ENCODE results near the gene AATK. TPM values are rescaled to one million over a fixed set of nuclear protein-coding genes. Genes with fewer than 3 reads are reported as not detected.

The AATK gene
- total and polyA plus RNA-seq, 2 experiments from 2014 or later: 0.25 to 1.6 TPM

DNA sequence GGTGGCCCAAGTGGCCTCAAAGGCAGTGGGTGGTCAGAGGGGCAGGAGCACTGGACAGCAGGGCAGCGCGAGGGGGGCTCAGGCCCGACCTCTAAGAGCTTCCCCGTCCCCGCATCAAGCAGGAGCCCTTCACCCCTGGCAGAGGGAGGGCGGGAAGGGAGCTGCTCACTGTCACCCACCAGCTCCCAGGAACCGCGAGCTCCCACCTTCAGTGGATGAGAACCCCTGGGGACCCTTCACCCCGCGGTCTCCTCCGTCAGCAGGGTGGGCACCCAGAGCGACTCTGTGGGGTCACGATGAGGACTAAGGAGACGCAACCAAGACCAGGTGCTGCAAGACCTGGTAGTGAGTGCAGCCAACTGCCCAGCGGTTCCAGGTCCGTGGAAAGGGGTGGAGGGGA is 43.1 kb upstream of the AATK start:
- Histone ChIP-seq H2AFZ (no peak overlapping the region), H3K36me3 (ENCODE audit: low read depth) (no peaks in the 10 kb centered on the region), H3K4me3 (no peak overlapping the region), H3K27me3 (replicated peaks; ENCODE audit: insufficient read depth) (no peaks in the 10 kb centered on the region), H3K79me2 (ENCODE audit: insufficient read depth) (no peaks in the 10 kb centered on the region), H3K9me2 (ENCODE audit: insufficient read depth) (no peaks in the 10 kb centered on the region), H3K4me1 (ENCODE audit: insufficient read depth) (no peaks in the 10 kb centered on the region), H3F3A (ENCODE audit: insufficient read depth) (no peaks in the 10 kb centered on the region), H3K27ac (no peak overlapping the region), H4K20me1 (ENCODE audit: insufficient read depth) (no peaks in the 10 kb centered on the region), H3K9me3 (ENCODE audit: low read depth) (no peaks in the 10 kb centered on the region), H3K4me2 (ENCODE audit: unreplicated experiment) (no peak overlapping the region), H3K9ac (no peak overlapping the region)
- in situ Hi-C loops (cut with MboI): no loop called here
- 96 to 98% methylated on average over 16 of the region's 16 CpGs for WGBS, 2 experiments (ENCODE audit: low coverage in 1 of 2, low lambda C conversion rate in 2 of 2, missing lambda C conversion rate in 2 of 2)
- no peak for DNase-seq
- TF ChIP-seq EZH2 (IDR thresholded peaks at IDR 0.05; ENCODE audit: insufficient read depth, poor library complexity, severe bottlenecking) (no peak), EZH2phosphoT487 (IDR thresholded peaks at IDR 0.05; ENCODE audit: insufficient read depth, low read depth) (no peak)

DNA sequence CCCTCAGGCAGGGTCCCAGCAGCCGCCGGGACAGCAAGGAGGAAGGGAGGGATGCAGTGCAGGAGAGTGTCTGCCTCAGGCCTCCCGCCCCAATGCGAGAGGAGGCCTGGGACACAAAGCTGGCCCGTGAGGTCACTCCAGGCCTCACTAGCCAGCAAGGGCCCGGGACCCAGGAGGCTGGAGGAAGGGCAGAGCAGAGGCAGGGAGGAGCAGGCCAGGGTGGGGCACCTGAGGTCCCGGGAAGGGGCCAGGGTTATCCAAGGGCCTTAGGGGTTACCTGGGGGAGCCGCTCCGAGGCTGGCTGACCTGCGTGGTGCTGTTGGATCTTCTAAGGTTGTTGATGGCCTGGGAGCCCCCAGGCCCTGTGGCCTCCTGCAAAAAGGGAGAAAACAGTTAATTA is 42.6 kb upstream of the AATK start:
- DNase-seq: no peak

DNA sequence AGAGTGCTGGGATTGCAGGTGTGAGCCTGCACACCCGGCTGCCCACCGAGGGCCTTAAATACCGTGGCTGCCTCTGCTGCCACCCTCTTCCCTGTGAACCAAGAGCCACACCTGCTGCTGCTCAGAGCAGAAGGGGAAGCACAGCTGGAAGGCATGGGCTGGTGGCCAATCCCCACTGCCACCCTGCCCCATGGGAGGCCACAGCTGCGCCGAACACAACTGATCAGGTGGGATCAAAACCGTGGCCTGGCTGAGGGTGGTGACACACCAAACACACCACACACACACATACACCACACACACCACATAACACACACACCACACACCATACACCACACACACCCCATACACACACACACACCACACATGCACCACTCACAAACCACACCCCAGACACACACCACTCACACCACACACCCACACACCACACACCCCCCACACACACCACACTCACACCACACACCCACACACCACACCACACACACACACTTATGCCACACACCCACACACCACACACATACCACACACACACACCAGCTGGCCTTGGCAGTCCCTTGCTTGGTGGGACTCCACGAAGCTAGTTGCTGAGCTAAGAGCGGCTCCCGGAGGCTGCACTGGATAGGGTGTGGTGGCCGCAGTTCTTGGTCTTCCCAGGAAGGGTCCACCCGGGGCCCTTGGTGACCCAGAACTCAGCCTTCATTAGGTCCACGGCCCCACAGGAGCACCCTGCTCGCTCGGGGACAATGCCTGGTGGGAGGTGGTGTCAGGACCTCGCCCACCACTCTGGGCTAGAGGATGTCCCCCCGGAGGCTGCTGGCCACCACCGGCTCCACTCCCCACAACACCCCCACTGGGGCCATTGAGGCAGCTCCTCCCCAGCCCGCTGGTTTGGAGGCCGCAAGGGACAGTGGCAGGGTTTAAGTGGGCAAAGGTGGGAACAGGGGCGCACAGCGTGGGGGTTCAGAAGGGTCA is 41.9 kb upstream of the AATK start:
- Histone ChIP-seq H3K36me3 (ENCODE audit: low read depth) (no peaks in the 10 kb centered on the region), H3K9ac (no peak overlapping the region), H3K4me1 (ENCODE audit: insufficient read depth) (no peaks in the 10 kb centered on the region), H3K79me2 (ENCODE audit: insufficient read depth) (no peaks in the 10 kb centered on the region), H3K9me2 (ENCODE audit: insufficient read depth) (no peaks in the 10 kb centered on the region), H3K4me3 (no peak overlapping the region), H3K27ac (no peak overlapping the region), H2AFZ (no peak overlapping the region), H3K9me3 (ENCODE audit: low read depth) (no peaks in the 10 kb centered on the region), H3K4me2 (ENCODE audit: unreplicated experiment) (no peak overlapping the region), H3F3A (ENCODE audit: insufficient read depth) (no peaks in the 10 kb centered on the region), H3K27me3 (replicated peaks; ENCODE audit: insufficient read depth) (no peaks in the 10 kb centered on the region), H4K20me1 (ENCODE audit: insufficient read depth) (no peaks in the 10 kb centered on the region)
- TF ChIP-seq EZH2phosphoT487 (IDR thresholded peaks at IDR 0.05; ENCODE audit: insufficient read depth, low read depth) (no peak), EZH2 (IDR thresholded peaks at IDR 0.05; ENCODE audit: insufficient read depth, poor library complexity, severe bottlenecking) (no peak)
- peak; percentile 9 for DNase-seq
- WGBS, 2 experiments (ENCODE audit: low coverage in 1 of 2, low lambda C conversion rate in 2 of 2, missing lambda C conversion rate in 2 of 2): 91% methylated on average over 20 to 21 of the region's 21 CpGs
- in situ Hi-C loops (cut with MboI): no loop called here

More for the DNA sequence above, 42.6 kb upstream of the AATK start:
- Histone ChIP-seq H3K4me1 (ENCODE audit: insufficient read depth) (no peaks in the 10 kb centered on the region), H3K9me2 (ENCODE audit: insufficient read depth) (no peaks in the 10 kb centered on the region), H3K79me2 (ENCODE audit: insufficient read depth) (no peaks in the 10 kb centered on the region), H3K9ac (no peak overlapping the region), H2AFZ (no peak overlapping the region), H3K27me3 (replicated peaks; ENCODE audit: insufficient read depth) (no peaks in the 10 kb centered on the region), H4K20me1 (ENCODE audit: insufficient read depth) (no peaks in the 10 kb centered on the region), H3K27ac (no peak overlapping the region), H3K36me3 (ENCODE audit: low read depth) (no peaks in the 10 kb centered on the region), H3K9me3 (ENCODE audit: low read depth) (no peaks in the 10 kb centered on the region), H3F3A (ENCODE audit: insufficient read depth) (no peaks in the 10 kb centered on the region), H3K4me3 (no peak overlapping the region), H3K4me2 (ENCODE audit: unreplicated experiment) (no peak overlapping the region)
- TF ChIP-seq EZH2phosphoT487 (IDR thresholded peaks at IDR 0.05; ENCODE audit: insufficient read depth, low read depth): no peak
- TF ChIP-seq EZH2 (IDR thresholded peaks at IDR 0.05; ENCODE audit: insufficient read depth, poor library complexity, severe bottlenecking): no peak
- WGBS, 2 experiments (ENCODE audit: low coverage in 1 of 2, low lambda C conversion rate in 2 of 2, missing lambda C conversion rate in 2 of 2): 97 to 98% methylated on average over 8 to 10 of the region's 10 CpGs
- in situ Hi-C loops (cut with MboI): no loop called here

DNA sequence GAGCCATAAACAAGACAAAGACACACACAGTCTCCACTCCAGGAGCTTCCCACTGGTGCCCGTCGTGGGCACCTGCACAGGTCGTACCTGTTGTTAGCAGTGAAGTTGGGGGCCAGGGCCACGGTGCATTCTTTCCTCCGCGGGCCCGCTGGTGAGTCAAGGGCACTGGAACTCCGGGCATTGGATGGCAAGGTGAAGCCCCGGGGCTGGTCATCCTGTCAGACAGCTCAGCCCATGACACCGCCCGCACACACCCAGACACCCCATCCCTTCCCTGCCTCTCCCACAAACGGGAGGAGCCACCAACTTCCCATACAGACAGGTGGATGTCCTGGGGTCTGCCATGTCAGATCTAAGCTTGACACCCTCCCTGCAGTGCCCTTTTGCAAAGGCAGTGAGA is 40.6 kb upstream of the AATK start:
- no peaks in the 10 kb centered on the region for H3K9me2 ChIP-seq (ENCODE audit: insufficient read depth)
- H3F3A ChIP-seq (ENCODE audit: insufficient read depth): no peaks in the 10 kb centered on the region
- no peaks in the 10 kb centered on the region for H3K4me1 ChIP-seq (ENCODE audit: insufficient read depth)
- H4K20me1 ChIP-seq (ENCODE audit: insufficient read depth): no peaks in the 10 kb centered on the region
- no peaks in the 10 kb centered on the region for H3K9me3 ChIP-seq (ENCODE audit: low read depth)
- no peak overlapping the region for H3K27ac ChIP-seq
- TF ChIP-seq EZH2 (IDR thresholded peaks at IDR 0.05; ENCODE audit: insufficient read depth, poor library complexity, severe bottlenecking): no peak
- TF ChIP-seq EZH2phosphoT487 (IDR thresholded peaks at IDR 0.05; ENCODE audit: insufficient read depth, low read depth): no peak
- H3K4me2 ChIP-seq (ENCODE audit: unreplicated experiment): no peak overlapping the region
- H3K27me3 ChIP-seq (replicated peaks; ENCODE audit: insufficient read depth): no peaks in the 10 kb centered on the region
- no peak overlapping the region for H3K9ac ChIP-seq
- H3K36me3 ChIP-seq (ENCODE audit: low read depth): no peaks in the 10 kb centered on the region
- H2AFZ ChIP-seq: no peak overlapping the region
- in situ Hi-C loops (cut with MboI): no loop called here
- no peak overlapping the region for H3K4me3 ChIP-seq
- DNase-seq: no peak
- WGBS, 2 experiments (ENCODE audit: low coverage in 1 of 2, low lambda C conversion rate in 2 of 2, missing lambda C conversion rate in 2 of 2): 97 to 99% methylated on average over 12 of the region's 12 CpGs
- no peaks in the 10 kb centered on the region for H3K79me2 ChIP-seq (ENCODE audit: insufficient read depth)
